H54 (cell line): Measurements from ENCODE around the gene GLRX2.

Experiments
- DNase-seq: peaks from one replicate; pipeline ENCODE4 v3.0.0; 2011; ENCODE audit warnings: low spot score, mixed read lengths; ENCODE audit not compliant: insufficient read length
- FAIRE-seq: peaks from 3 replicates; lab custom pipeline; 2011; peaks lifted over from hg19 to GRCh38; lab: Jason Lieb, UNC
- POLR2A ChIP-seq: IDR thresholded peaks from 2 replicates; pipeline ENCODE4 v1.6.1; 2011; ENCODE audit warnings: low read depth, mild to moderate bottlenecking, low read length

GLRX2 gene

GRCh38 chr1:193103759-193104501, 1.3 kb downstream of the GLRX2 start:
- no peak for FAIRE-seq
- DNase-seq: no peak
- no peak for TF ChIP-seq POLR2A

- no peak for TF ChIP-seq POLR2A
- DNase-seq: no peak
- FAIRE-seq: no peak
These were observed 2.6 kb downstream of the GLRX2 start for GRCh38 chr1:193102662-193103061.

GRCh38 chr1:193094112-193094511, 11.1 kb downstream of the GLRX2 start:
- DNase-seq (no peak), FAIRE-seq (no peak)
- no peak for TF ChIP-seq POLR2A

- TF ChIP-seq POLR2A: no peak
- FAIRE-seq (no peak), DNase-seq (no peak)
These were observed 14.3 kb downstream of the GLRX2 start for GRCh38 chr1:193090865-193091264.

GRCh38 chr1:193087893-193088292, 17.3 kb downstream of the GLRX2 start:
- no peak for FAIRE-seq
- no peak for TF ChIP-seq POLR2A

GRCh38 chr1:193086342-193086741, 18.9 kb downstream of the GLRX2 start:
- TF ChIP-seq POLR2A: no peak
- no peak for DNase-seq
- FAIRE-seq: no peak

More at GRCh38 chr1:193087893-193088292, 17.3 kb downstream of the GLRX2 start:
- no peak for DNase-seq

GRCh38 chr1:193085263-193085662, 20.0 kb downstream of the GLRX2 start:
- FAIRE-seq: no peak
- no peak for DNase-seq
- no peak for TF ChIP-seq POLR2A

GRCh38 chr1:193083365-193084088, 21.7 kb downstream of the GLRX2 start:
- TF ChIP-seq POLR2A: no peak
- FAIRE-seq (no peak), DNase-seq (no peak)

- FAIRE-seq (no peak), DNase-seq (no peak)
- no peak for TF ChIP-seq POLR2A
These were observed 26.0 kb downstream of the GLRX2 start for GRCh38 chr1:193079187-193079586.

- no peak for TF ChIP-seq POLR2A
- DNase-seq (no peak), FAIRE-seq (no peak)
These were observed 27.2 kb downstream of the GLRX2 start for GRCh38 chr1:193077991-193078390.

GRCh38 chr1:193070942-193071341, 34.3 kb downstream of the GLRX2 start:
- DNase-seq (no peak), FAIRE-seq (peak; percentile 96)

GRCh38 chr1:193070386-193070753, 34.8 kb downstream of the GLRX2 start:
- no peak for DNase-seq
- TF ChIP-seq POLR2A: no peak
- no peak for FAIRE-seq

More at GRCh38 chr1:193070942-193071341, 34.3 kb downstream of the GLRX2 start:
- no peak for TF ChIP-seq POLR2A

GRCh38 chr1:193069748-193070385, 35.3 kb downstream of the GLRX2 start:
- no peak for TF ChIP-seq POLR2A
- peak; percentile 62 for FAIRE-seq
- no peak for DNase-seq

GRCh38 chr1:193068013-193068412, 37.2 kb downstream of the GLRX2 start:
- no peak for TF ChIP-seq POLR2A
- no peak for DNase-seq
- FAIRE-seq: no peak

- DNase-seq: no peak
- no peak for FAIRE-seq
These were observed 38.6 kb downstream of the GLRX2 start for GRCh38 chr1:193066606-193067005.

More at GRCh38 chr1:193066606-193067005, 38.6 kb downstream of the GLRX2 start:
- no peak for TF ChIP-seq POLR2A
